NB4 (cell line): ENCODE measurements around the gene ARHGAP21.

Experiments
- CTCF ChIP-seq: IDR thresholded peaks from one replicate; pipeline ENCODE4 v1.5.1; 2012; ENCODE audit warnings: low read depth, low read length
- MAX ChIP-seq: IDR thresholded peaks from 2 replicates; pipeline ENCODE4 v1.6.1; 2011; ENCODE audit warnings: low read depth, low read length
- MYC ChIP-seq: IDR thresholded peaks from 2 replicates; pipeline ENCODE4 v1.6.1; 2011; ENCODE audit warnings: low read depth, low read length
- POLR2A ChIP-seq: IDR thresholded peaks from 2 replicates; pipeline ENCODE4 v1.6.1; 2011; ENCODE audit warnings: mild to moderate bottlenecking; ENCODE audit not compliant: insufficient read length; ENCODE audit errors: extremely low read depth

- no peak for TF ChIP-seq POLR2A
- no peak for TF ChIP-seq MAX
- no peak for TF ChIP-seq CTCF
- TF ChIP-seq MYC, result no peak
These were observed 40.1 kb downstream of the ARHGAP21 start for GRCh38 chr10:24683554-24683953.
